GM19240 (cell line): ENCODE measurements around the gene HSD17B7.
"Not testable (repeated sequence)": the region's sequence is repeated elsewhere in the genome, so short reads cannot be mapped to it uniquely, and the experiment has no call there.

Source experiments
- DNase-seq: peaks from one replicate; pipeline ENCODE4 v3.0.0; 2011; ENCODE audit warnings: low spot score; ENCODE audit not compliant: insufficient read length

Gene HSD17B7

DNA sequence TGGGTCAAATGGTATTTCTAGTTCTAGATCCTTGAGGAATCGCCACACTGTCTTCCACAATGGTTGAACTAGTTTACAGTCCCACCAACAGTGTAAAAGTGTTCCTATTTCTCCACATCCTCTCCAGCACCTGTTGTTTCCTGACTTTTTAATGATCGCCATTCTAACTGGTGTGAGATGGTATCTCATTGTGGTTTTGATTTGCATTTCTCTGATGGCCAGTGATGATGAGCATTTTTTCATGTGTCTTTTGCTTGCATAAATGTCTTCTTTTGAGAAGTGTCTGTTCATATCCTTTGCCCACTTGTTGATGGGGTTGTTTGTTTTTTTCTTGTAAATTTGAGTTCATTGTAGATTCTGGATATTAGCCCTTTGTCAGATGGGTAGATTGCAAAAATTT, 17.0 kb downstream of the HSD17B7 start:
- not testable (repeated sequence) for DNase-seq

DNA sequence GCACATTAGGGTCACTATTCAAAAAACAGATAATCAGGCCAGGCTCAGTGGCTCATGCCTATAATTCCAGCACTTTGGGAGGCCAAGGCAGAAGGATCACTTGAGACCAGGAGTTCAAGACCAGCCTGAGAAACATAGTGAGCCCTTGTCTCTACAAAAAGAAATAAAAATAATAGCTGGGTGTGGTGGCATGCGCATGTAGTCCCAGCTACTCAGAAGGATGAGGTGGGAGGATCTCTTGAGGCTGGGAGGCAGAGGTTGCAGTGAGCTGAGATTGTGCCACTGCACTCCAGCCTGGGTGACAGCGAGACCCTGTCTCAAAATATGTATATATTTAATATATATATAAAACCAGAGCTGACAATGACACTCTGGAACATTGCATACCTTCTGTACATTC, 21.9 kb downstream of the HSD17B7 start:
- DNase-seq = not testable (repeated sequence)

DNA sequence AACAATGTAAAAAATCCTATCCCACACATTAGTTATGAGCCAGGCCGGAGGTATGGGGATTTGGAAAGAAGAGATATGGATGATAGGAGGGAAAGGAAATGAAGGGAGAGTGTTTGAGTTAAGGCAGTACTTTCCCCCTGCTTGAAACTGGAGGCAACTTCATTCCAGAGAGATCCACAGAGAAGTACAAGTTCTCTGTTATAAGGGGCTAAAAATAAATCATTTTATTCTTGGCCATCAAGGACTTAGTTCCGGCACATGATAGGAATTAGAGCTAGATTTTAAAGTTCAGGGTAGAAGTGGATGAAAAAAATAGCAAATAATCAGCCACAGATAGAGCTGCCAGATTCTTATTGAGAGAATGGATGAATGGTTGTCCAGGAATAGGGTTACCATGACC, 27.6 kb downstream of the HSD17B7 start:
- not testable (repeated sequence) for DNase-seq

DNA sequence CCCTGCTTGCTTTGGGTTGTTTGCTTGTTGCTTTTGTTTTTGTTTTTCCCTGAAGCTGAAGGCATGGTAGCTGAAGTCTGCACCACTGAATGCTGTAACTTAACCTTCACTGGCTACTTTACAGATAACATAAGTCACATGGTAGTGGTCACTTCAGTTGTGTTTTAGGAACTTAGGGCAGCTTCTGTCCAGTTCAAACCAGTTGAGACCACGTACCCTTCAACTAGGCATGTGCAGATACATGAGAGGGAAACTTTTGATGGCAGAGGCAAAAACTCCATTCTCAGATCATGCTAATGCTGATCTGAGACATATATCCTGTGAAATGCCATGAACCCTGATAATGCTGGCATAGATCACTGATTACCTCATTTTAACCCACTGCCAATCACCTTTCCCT, 28.2 kb downstream of the HSD17B7 start:
- not testable (repeated sequence) for DNase-seq

DNA sequence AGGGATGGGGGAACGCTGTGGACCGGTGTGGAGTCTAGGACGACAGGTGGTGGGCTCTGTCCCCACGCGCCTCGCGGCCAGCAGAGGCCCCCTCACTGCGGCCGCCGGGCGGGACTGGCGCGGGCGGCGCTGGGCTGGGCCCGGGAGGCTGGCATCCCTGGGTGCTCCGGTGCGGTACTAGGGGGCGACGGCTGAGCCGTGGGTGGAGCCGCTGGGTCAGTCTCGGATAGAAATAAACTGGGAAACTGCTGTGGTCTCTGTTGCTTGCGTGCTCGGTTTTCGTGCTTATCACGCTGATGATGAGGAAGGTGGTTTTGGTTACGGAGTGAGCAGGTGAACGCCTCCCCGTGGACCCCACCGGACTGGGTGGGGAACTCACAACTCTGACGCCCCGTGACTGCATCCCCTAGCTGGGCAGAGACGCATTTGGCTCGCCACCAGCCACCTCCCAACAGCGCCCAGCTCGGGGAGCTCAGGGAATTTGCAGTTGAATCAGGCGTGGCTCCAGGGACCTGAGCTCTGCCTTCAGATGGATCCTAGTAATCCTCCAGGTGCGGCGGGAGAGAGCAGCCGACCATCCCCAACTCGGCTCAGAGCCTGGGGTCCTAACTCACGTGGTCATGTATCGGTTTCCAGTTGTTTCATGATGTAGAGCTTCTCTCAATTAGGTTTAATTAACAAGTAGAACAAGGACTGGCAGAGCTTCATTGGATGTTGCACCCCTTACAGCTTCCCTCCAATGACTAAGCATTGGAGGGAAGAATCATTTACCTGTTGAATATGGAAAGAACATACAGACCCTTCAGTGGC, 32.1 kb downstream of the HSD17B7 start:
- no peak for DNase-seq

- no peak for DNase-seq
Observed at GRCh38 chr1:162823231-162823630, 32.7 kb downstream of the HSD17B7 start.

DNA sequence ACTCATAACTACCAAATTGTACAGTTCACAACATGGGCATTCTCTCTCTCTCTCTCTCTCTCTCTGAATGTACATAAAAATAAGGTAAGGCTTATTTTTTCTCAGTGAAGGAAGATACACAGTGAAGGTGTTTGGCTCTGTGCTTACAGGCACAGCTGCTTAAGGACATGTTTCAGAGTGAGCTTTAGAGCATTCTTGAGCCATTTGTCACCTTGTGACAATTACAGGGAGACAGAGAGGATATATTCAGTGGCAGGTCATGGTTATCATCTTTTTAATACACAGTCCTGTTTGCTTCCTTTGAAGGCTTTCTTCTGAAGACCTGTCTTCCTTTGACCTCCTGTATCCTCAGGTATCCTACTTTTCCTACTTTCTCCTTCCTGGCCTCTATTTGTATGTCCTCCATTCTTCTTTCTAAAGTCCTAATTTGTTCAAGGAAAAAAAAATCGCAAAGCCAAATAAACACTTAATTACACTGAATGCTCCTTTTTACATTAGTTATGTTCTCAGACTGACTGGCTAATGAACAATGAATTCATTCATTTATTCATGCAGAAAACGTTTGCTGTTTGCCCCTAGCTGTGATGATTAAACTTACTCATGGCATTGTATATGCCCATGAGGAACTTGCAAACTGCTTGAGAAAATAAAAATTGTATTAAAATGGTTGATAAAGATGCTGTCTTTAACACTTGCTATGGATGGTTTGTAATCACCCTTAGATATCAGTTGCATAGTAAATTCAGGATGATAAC, 33.4 kb downstream of the HSD17B7 start:
- no peak for DNase-seq

DNA sequence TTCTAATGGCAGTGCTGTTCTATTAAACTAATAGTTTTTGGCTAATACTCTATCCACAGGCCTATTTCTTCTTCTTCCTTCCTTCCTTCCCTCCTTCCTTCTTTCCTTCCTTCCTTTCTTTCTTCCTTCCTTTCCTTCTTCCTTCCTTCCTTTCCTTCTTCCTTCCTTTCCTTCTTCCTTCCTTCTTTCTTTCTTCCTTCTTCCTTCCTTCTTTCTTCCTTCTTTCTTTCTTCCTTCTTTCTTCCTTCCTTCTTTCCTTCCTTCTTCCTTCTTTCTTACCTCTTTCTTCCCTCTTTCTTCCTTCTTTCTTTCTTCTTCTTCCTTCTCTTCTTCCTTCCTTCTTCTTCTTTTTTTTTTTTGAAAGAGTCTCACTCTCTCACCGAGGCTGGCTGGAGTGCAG, 38.8 kb downstream of the HSD17B7 start:
- no peak for DNase-seq

- DNase-seq = no peak
Observed at GRCh38 chr1:162832470-162832869, 42.0 kb downstream of the HSD17B7 start.

GRCh38 chr1:162835157-162835899, 44.8 kb downstream of the HSD17B7 start:
- DNase-seq = peak; percentile 17

- no peak for DNase-seq
Observed at GRCh38 chr1:162838863-162839262, 48.4 kb downstream of the HSD17B7 start.

GRCh38 chr1:162840250-162840839, 49.8 kb downstream of the HSD17B7 start:
- DNase-seq = no peak

GRCh38 chr1:162844153-162844552, 53.7 kb downstream of the HSD17B7 start:
- no peak for DNase-seq

GRCh38 chr1:162846256-162847212, 56.0 kb downstream of the HSD17B7 start:
- no peak for DNase-seq

- DNase-seq = peak; percentile 35
Observed at GRCh38 chr1:162847839-162848453, 57.4 kb downstream of the HSD17B7 start.

- no peak for DNase-seq
Observed at GRCh38 chr1:162849711-162850110, 59.2 kb downstream of the HSD17B7 start.

GRCh38 chr1:162851341-162851740, 60.8 kb downstream of the HSD17B7 start:
- no peak for DNase-seq

GRCh38 chr1:162854245-162854882, 63.9 kb downstream of the HSD17B7 start:
- DNase-seq = peak; percentile 38

GRCh38 chr1:162855461-162856150, 65.1 kb downstream of the HSD17B7 start:
- no peak for DNase-seq
